Stimulated activated CD4-positive, alpha-beta T cell treated with anti-CD3 and anti-CD28 coated beads, Interleukin-1b, Interleukin-23, amount 100 ng/mL, for 24 hours (primary cell): ENCODE measurements around the gene KATNB1.
"Not testable (repeated sequence)": the region's sequence is repeated elsewhere in the genome, so short reads cannot be mapped to it uniquely, and the experiment has no call there.

Source experiments
- DNase-seq, 4 experiments: peaks; one replicate each; pipeline ENCODE4 v3.0.0-alpha.2; 2020; ENCODE audit warnings: low read depth in 4 of 4, low spot score in 1 of 4

The KATNB1 gene

DNA sequence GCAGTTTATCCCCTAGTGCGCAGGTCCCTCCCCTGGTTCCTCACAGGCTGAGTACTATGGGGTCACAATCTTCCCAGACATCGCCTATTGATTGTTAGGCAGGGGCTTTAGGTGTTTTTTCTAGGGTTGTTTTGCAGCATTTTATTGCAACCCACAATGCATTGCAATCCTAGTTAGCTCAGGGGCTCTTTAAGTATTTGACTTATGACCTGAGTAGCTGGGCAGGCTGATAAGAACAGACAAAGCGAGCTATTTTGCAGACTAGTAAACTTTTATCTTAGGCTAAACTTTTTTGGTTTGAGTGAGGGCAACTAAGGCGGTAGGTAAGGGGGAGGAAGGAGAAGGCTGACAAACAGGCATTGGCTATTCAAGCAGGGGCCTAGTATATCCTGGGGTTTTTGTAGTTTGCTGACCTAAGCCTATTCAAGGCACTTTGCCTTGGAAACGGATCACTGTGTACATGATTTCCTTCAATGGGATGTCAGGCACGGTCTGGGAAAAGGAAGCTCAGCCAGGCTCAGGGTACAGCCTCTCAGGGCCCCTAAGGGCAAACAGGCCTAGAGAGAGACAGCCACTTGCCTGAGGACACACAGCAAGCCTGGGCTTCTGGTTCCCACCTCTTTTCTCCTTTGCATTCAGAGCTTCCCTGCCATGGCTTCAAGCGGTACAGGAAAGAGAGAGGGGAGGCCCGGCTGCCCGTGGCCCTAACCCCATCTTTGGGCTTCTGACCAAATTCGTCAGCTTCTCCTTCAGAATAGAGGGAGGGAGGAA, 34.6 kb upstream of the KATNB1 start:
- no peak for DNase-seq

GRCh38 chr16:57701759-57702371, 33.7 kb upstream of the KATNB1 start:
- DNase-seq = no peak

DNA sequence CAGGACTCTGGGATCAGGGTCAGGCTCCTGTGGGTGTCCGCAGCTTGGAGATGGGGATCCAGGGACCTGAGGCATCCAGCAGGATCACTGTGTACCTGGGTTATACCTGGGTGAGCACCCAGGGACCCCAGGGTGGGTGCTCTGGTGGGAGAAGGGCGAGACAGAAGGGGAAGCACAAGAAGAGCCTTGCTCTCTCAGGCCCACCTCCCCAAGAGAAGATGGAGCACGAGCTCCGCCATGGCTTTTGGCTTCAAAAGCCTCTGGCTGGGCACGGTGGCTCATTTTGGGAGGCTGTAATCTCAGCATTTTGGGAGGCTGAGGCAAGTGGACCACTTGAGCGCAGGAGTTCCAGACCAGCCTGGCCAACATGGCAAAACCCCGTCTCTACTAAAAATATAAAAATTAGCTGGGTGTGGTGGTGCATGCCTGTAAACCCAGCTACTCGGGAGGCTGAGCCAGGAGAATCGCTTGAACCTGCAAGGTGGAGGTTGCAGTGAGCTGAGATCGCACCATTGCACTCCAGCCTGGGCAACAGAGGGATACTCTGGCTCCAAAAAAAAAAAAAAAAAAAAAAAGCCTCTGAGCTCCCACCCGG, 32.1 kb upstream of the KATNB1 start:
- DNase-seq = no peak

GRCh38 chr16:57704011-57704904, 31.3 kb upstream of the KATNB1 start:
- no peak for DNase-seq

DNA sequence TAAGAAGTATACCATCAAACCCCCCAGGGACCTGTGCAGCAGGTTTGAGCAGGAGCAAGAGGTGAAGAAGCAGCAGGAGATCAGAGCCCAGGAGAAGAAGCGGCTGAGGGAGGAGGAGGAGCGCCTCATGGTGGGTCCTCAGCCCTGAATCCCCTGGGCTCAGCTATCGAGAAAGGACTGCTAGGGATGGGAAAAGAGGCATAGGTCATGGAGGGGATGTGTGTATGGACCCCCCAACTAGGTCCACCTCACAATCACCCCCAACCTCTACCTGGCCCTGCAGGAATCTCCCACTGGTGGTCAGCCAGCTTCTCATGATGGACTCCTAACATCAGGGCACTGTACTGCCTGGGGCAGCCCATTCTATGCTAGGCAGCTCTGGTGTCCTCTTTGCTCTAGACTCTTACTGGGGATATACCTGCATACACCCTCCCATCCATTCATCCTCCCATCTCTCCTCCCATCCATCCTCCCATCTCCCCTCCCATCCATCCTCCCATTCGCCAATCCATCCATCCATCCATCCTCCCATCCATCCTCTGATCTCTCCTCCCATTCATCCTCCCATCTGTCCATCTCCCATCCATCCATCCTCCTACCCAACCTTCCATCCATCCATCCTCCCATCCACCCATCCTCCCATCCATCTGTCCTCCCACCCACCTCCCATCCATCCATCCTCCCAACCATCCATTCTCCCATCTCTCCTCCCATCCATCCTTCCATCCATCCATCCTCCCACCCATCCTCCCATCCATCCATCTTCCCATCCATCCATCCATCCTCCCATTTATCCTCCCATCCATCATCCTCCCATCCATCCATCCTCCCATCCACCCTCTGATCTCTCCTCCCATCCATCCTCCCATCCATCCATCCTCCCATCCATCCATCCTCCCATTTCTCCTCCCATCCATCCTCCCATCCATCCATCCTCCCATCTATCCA, 30.4 kb upstream of the KATNB1 start:
- DNase-seq = no peak

GRCh38 chr16:57706717-57707116, 28.9 kb upstream of the KATNB1 start:
- no peak for DNase-seq

- no peak for DNase-seq
Observed at GRCh38 chr16:57707331-57707730, 28.2 kb upstream of the KATNB1 start.

DNA sequence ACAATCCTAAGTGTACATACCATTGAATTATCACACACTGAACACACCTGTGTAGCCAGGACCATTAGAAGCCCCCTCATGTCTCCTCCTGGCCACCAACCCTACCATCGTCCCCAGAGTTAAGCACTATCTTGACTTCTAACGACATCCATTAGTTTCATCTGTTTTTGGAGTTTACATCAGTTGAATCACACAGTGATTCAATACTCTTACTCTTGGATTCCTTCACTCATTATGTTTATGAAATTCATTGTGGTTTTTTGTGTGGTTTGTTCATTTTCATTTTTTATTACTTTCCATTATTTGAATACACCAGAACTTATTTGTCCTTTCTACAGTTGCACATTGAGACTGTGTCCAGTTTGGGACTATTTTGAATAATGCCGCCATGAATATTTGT, 27.4 kb upstream of the KATNB1 start:
- DNase-seq = no peak

DNA sequence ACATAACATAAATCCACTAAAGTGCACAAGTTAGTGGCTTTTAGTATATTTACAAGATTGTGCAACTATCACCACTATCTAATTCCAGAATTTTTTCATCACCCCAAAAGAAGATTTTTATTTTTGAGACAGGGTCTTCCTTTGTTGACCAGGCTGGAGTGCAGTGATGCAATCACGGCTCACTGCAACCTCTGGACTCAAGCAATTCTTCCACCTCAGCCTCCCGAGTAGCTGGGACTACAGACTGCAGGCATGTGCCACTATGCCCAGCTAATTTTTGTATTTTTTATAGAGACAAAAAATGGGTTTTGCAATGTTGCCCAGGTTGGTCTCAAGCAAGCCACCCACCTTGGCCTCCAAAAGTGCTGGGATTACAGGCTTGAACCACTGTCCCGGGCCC, 25.9 kb upstream of the KATNB1 start:
- DNase-seq = no peak

- DNase-seq = no peak
Observed at GRCh38 chr16:57711346-57711745, 24.2 kb upstream of the KATNB1 start.

DNA sequence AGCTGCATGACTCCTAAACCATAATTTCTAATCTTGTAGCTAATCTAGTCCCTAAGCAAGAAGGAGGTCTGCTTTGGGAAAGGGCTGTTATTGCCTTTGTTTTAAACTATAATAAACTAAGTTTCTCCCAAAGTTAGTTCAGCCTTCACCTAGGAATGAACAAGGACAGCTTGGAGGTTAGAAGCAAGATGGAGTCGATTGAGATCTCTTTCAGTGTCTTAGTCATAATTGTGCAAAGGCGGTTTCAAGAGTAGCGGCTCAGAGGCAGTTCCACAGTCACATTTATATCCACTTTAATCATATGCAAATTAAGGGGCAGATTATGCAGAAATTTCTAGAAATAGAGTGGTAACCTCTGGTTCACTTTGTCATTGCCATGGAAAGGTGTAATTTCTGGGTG, 23.6 kb upstream of the KATNB1 start:
- no peak for DNase-seq

DNA sequence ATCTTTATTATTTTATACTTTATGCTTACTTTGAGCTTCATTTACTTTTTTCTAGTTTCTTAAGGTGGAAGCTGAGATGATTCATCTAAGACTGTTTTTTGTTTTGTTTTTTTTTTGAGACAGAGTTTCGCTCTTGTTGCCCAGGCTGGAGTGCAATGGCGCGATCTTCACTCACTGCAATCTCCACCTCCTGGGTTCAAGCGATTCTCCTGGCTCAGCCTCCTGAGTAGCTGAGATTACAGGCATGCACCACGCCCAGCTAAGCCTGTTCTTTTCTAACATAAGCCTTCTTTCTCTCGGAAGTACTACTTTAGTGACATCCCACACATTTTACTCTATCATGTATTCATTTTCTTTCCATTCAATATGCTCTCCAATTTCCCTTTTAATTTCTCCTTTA, 23.0 kb upstream of the KATNB1 start:
- not testable (repeated sequence) for DNase-seq

DNA sequence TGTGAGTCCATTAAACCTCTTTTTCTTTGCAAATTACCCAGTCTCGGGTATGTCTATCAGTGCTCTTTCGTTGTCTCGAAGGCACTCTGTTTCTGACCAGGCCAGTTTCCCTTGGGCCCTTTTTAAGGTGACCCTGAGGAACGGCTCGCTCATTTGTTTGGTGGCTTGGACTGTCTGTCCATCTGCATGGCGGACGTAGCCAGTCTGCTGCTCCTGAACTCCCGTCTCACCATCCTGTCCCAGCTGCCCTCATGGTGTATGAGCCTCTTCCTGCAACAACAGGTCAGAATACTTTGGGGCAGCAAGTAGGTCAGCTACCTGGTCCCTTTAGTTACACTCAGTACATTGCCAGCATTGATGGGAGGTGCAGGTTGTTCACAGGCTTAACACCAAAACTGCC, 22.0 kb upstream of the KATNB1 start:
- DNase-seq = no peak

DNA sequence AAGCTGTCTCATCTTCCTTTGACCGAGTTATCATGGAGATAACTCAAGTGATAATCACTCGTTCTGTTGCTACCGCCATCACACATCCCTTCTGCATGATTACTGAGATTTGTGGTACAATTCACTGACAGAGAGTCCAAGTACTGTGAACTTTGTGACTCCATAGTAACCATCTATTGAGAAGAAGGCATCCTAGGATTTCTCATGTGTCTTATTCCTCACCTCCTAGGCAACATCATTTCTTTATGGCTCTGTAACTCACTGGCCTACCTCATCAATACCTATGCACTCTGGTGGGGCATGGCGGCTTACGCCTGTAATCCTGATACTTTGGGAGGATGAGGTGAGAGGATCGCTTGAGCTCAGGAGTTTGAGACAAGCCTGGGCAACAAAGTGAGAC, 21.5 kb upstream of the KATNB1 start:
- no peak for DNase-seq

GRCh38 chr16:57720142-57720575, 15.4 kb upstream of the KATNB1 start:
- no peak for DNase-seq

DNA sequence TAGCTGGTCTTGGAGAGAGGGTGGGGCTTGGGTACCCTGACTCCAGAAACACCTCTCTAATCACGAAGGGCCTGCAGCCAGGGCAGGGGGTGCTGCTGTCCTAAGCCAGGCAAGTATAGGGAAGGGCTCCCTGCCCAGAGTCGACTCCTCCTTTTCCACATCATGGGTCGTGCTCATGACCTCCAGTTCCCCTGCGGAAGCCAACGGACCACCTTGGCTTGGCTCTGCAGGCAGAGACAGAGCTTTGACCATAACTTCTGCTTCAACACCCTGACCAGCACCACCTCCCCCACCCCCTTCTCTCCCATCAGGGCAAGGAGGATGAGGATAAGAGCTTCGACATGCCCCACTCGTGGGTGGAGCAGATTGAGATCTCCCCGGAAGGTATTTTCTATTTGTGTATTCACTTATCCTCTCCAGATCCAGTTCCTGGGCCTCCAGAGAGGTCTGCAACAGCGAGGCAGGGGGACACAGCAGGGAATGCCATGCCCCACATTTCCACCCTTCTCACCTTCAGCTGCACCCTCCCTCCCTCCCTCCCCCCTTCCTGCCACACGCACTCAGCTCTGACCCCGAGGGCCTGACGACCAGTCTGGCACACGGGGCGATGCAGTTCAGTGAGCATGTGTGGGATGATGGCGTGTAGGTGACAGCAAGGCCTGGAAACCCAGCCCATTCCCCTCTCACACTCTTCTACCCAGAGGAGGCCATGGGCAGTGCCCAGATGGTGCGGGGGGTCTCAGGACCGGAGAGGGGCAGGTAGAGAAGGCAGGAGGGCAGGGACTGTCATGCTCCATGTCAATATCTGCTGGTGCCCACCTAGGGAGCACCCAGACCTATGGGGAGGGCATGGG, 14.0 kb upstream of the KATNB1 start:
- no peak for DNase-seq

- no peak for DNase-seq
Observed at GRCh38 chr16:57722210-57722499, 13.4 kb upstream of the KATNB1 start.

DNA sequence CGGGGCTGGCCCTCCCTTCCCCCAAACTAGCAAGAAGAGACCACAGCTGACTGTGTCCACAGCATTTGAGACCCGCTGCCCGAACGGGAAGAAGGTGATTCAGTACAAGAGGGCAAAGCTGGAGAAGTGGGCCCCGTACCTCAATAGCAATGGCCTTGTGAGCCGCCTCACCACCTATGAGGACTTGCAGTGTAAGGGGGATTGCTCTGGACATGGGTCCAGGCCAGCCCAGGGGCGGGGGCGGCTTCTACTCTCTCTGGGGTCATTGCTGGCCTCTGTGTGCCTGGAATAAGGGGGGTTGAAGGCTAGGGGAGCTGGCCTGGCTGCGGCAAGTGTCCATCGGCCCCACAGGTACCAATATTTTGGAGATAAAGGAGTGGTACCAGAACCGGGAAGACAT, 12.9 kb upstream of the KATNB1 start:
- DNase-seq = no peak

DNA sequence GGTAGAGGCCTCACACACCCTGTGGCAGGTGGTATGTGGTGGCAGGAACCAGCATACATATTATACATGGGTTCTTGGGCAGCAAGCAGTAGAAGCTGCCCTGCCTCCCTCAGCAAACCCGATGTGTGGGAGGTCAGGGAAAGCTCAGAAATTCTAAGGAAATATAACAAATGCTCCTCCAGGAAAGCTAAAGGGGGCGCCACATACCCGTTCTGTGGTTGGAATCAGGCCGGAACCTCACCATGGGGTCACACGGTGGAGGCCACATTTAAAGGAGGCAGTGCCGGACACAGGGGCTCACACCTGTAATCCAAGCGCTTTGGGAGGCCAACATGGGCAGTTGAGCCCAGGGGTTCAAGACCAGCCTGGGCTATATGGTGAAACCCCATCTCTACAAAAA, 12.4 kb upstream of the KATNB1 start:
- no peak for DNase-seq

- no peak for DNase-seq
Observed at GRCh38 chr16:57724531-57724930, 11.0 kb upstream of the KATNB1 start.
